Body of pancreas (tissue), 4 donors: ENCODE measurements around the gene ZNF264. TPM values are rescaled to one million over a fixed set of nuclear protein-coding genes. Genes with fewer than 3 reads are reported as not detected.

Experiments
- ATAC-seq: fragments of 150-250 bp; one replicate; pipeline ENCODE4 v1.9.1; 2016
- DNase-seq, 4 donors: peaks; one replicate each; pipeline ENCODE4 v3.0.0-alpha.2; 2019
- H3K27ac ChIP-seq, 4 donors: fragments of 200-600 bp; sonication (generic); 1 replicate in 3 of 4; 2 replicates in 1 of 4; pipeline versions ENCODE4 v1.5.1 to v1.6.1; 2016 to 2019; ENCODE audit warnings: mild to moderate bottlenecking in 1 of 4, mixed read lengths in 1 of 4, moderate library complexity in 1 of 4
- H3K27me3 ChIP-seq, 2 donors: fragments of 200-600 bp; sonication (generic); one replicate each; pipeline ENCODE4 v1.6.0; 2016; ENCODE audit warnings: mild to moderate bottlenecking in 1 of 2
- H3K36me3 ChIP-seq, 2 donors: fragments of 200-600 bp; sonication (generic); replicated peaks in 1 of 2; 2 replicates each; pipeline ENCODE4 v1.5.1; 2016; ENCODE audit warnings: low read depth in 2 of 2; ENCODE audit not compliant: insufficient read depth in 1 of 2
- H3K4me1 ChIP-seq: fragments of 200-600 bp; sonication (generic); one replicate; pipeline ENCODE4 v1.6.0; 2016
- H3K4me3 ChIP-seq, 2 donors: fragments of 200-600 bp; sonication (generic); 1 replicate in 1 of 2; 2 replicates in 1 of 2; pipeline ENCODE4 v1.5.1; 2016 to 2019
- H3K9me3 ChIP-seq, 3 donors: fragments of 200-600 bp; sonication (generic); 1 replicate in 2 of 3; 2 replicates in 1 of 3; pipeline ENCODE4 v1.5.1; 2016
- CTCF ChIP-seq, 7 experiments: fragments of 450-650 bp in 4 of 7; fragments of 200-600 bp in 3 of 7; sonication (generic) in 3 of 7; IDR thresholded peaks; one replicate each; pipeline ENCODE4 v1.5.1; 2016 to 2019; ENCODE audit warnings: antibody characterized with exemption in 7 of 7
- POLR2A ChIP-seq, 3 donors: fragments of 450-650 bp; IDR thresholded peaks; one replicate each; pipeline ENCODE4 v1.6.1; 2016; ENCODE audit warnings: antibody characterized with exemption in 3 of 3, mild to moderate bottlenecking in 2 of 3
- WGBS, 2 donors: methylation state at CpG; one replicate each; pipeline ENCODE4 v1.1.5; 2017; 5-methylcytosine and 5-hydroxymethylcytosine counted together
- intact Hi-C: fragments of 100-400 bp; cut with DNase I; formaldehyde crosslinking; loops from one replicate; pipeline ENCODE4 v1.15.1; 2023
- total RNA-seq, 2 donors: library from RNA; depleted of rRNA; stranded (reverse); fragments of >200 nt; gene quantifications; one replicate each; pipeline ENCODE4 v1.1.0, GENCODE V29; 2016

ZNF264 gene
- total RNA-seq, 2 donors from 2014 or later: 17.1 to 35.0 TPM

GRCh38 chr19:57262044-57262443 lies 70.7 kb downstream of the ZNF264 start:
- H3K4me1 ChIP-seq: no peaks in the 10 kb centered on the region
- ATAC-seq (no peak), DNase-seq (no peak)
- no peak overlapping the region for H3K4me3 ChIP-seq
- TF ChIP-seq POLR2A (IDR thresholded peaks at IDR 0.05) (no peak), CTCF (IDR thresholded peaks at IDR 0.05) (no peak)
- H3K9me3 ChIP-seq: peaks cover 0 to 6% (median 0%) of the 10 kb centered on the region in 3 donors
- intact Hi-C loops: no loop called here
- WGBS, 2 donors: 91 to 92% methylated on average over 3 of the region's 3 CpGs
- H3K36me3 ChIP-seq: no peaks in the 10 kb centered on the region
- no peak overlapping the region for H3K27ac ChIP-seq
- no peaks in the 10 kb centered on the region for H3K27me3 ChIP-seq

DNA sequence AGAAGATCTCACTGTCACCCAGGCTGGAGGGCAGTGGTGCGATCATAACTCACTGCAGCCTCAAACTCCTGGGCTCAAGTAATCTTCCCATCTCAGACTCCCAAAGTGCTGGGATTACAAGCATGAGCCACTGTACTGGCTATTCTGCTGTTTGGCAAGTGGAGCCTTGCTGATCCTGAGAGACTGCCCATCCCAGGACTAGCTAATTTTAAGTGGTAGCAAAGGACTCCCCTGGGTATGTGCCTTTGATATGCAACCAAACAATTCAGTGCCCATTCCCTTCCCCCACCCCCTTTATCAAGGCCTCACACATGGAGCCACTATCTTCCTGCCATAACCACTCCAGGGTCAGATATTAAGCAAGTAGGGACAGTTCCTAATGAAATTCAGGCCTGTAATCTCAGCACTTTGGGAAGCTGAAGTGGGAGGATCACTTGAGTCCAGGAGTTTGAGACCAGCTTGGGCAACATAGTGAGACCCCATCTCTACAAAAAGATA lies 72.0 kb downstream of the ZNF264 start:
- ATAC-seq: no peak
- Histone ChIP-seq H3K9me3 (peaks cover 0 to 6% (median 0%) of the 10 kb centered on the region in 3 donors), H3K36me3 (no peaks in the 10 kb centered on the region), H3K27ac (no peak overlapping the region), H3K4me3 (no peak overlapping the region), H3K27me3 (no peaks in the 10 kb centered on the region), H3K4me1 (no peaks in the 10 kb centered on the region)
- DNase-seq: no peak
- TF ChIP-seq POLR2A (IDR thresholded peaks at IDR 0.05): no peak
- TF ChIP-seq CTCF (IDR thresholded peaks at IDR 0.05): no peak
- 100% methylated on average over 1 of the region's 1 CpG for WGBS, 2 donors
- intact Hi-C loops: no loop called here

DNA sequence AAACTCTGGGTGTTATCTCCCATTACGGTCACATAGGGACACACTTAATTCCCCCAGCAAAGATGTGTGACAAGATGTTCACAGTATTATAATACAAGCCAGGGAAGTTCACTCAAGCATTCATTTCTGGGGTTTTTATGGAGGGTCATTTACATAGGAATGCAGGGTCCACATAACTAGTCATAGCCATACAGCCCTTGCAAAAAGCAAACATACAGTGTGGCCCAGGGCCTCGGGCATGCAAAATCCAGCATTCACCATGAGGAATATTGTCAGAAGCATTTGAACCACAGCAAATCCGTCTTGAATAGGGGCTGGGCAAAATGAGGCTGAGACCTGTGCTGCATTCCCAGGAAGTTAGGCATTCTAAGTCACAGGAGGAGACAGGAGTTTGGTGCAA lies 76.0 kb downstream of the ZNF264 start:
- H3K36me3 ChIP-seq: no peaks in the 10 kb centered on the region
- no peak overlapping the region for H3K27ac ChIP-seq
- ATAC-seq: no peak
- no peaks in the 10 kb centered on the region for H3K27me3 ChIP-seq
- intact Hi-C loops: no loop called here
- H3K4me1 ChIP-seq: no peaks in the 10 kb centered on the region
- TF ChIP-seq CTCF (IDR thresholded peaks at IDR 0.05) (no peak), POLR2A (IDR thresholded peaks at IDR 0.05) (no peak)
- DNase-seq: no peak
- 82 to 95% methylated on average over 1 to 3 of the region's 3 CpGs for WGBS, 2 donors
- H3K9me3 ChIP-seq: no peaks in the 10 kb centered on the region
- no peak overlapping the region for H3K4me3 ChIP-seq

- no peak overlapping the region for H3K4me3 ChIP-seq
- ATAC-seq (no peak), DNase-seq (no peak)
- no peak overlapping the region for H3K27ac ChIP-seq
- intact Hi-C loops: no loop called here
- TF ChIP-seq POLR2A (IDR thresholded peaks at IDR 0.05) (no peak), CTCF (IDR thresholded peaks at IDR 0.05) (no peak)
- H3K36me3 ChIP-seq: no peaks in the 10 kb centered on the region
- 81 to 87% methylated on average over 4 of the region's 4 CpGs for WGBS, 2 donors
- H3K9me3 ChIP-seq: no peaks in the 10 kb centered on the region
- no peaks in the 10 kb centered on the region for H3K27me3 ChIP-seq
- no peaks in the 10 kb centered on the region for H3K4me1 ChIP-seq
Measured at GRCh38 chr19:57269515-57270250, 78.4 kb downstream of the ZNF264 start.

GRCh38 chr19:57271280-57271679 lies 80.0 kb downstream of the ZNF264 start:
- no peaks in the 10 kb centered on the region for H3K9me3 ChIP-seq
- intact Hi-C loops: no loop called here
- ATAC-seq (no peak), DNase-seq (no peak)
- 94 to 95% methylated on average over 8 of the region's 8 CpGs for WGBS, 2 donors
- H3K27ac ChIP-seq: no peak overlapping the region
- no peaks in the 10 kb centered on the region for H3K36me3 ChIP-seq
- TF ChIP-seq POLR2A (IDR thresholded peaks at IDR 0.05): no peak
- no peak for TF ChIP-seq CTCF (IDR thresholded peaks at IDR 0.05)
- H3K27me3 ChIP-seq: no peaks in the 10 kb centered on the region
- H3K4me3 ChIP-seq: no peak overlapping the region
- no peaks in the 10 kb centered on the region for H3K4me1 ChIP-seq
